ENCODE measurements around the gene ENTREP1. TPM values are rescaled to one million over a fixed set of nuclear protein-coding genes. Genes with fewer than 3 reads are reported as not detected.

ENTREP1 gene
- total and polyA plus RNA-seq, 9 donors = 17.7 to 36.9 (median 24.5) TPM

- Histone ChIP-seq H3K9me3 (no peaks in the 10 kb centered on the region), H3K36me3 (no peaks in the 10 kb centered on the region), H3K27ac (no peak overlapping the region), H3K27me3 (no peaks in the 10 kb centered on the region), H3K4me1 (ENCODE audit: insufficient read depth) (no peaks in the 10 kb centered on the region), H3K4me3 (no peak overlapping the region)
- 52 to 55% (median 53%) methylated on average over 16 of the region's 16 CpGs for WGBS, 3 donors
- intact Hi-C loops (cut with DNase I) = loop anchor here (5.0 to 10.0 kb wide), 5 partner anchors 113 to 503 kb away; no protein-coding TSS in a partner anchor
- DNase-seq = peak; percentile 48 to 64 (median 59)
- TF ChIP-seq POLR2A (IDR thresholded peaks at IDR 0.05) (no peak), CTCF (IDR thresholded peaks at IDR 0.05) (peak; percentile 68 to 75 (median 74))
Observed at GRCh38 chr9:69421908-69422801, 97.1 kb downstream of the ENTREP1 start.

- no peaks in the 10 kb centered on the region for H3K9me3 ChIP-seq
- no peak for DNase-seq
- 91 to 95% (median 94%) methylated on average over 17 of the region's 17 CpGs for WGBS, 3 donors
- intact Hi-C loops (cut with DNase I) = loop anchor here in 2 of 4 donors (10.0 kb wide), 2 partner anchors 110 to 500 kb away; no protein-coding TSS in a partner anchor
- no peak overlapping the region for H3K4me3 ChIP-seq
- no peak overlapping the region for H3K27ac ChIP-seq
- no peaks in the 10 kb centered on the region for H3K36me3 ChIP-seq
- no peaks in the 10 kb centered on the region for H3K27me3 ChIP-seq
- TF ChIP-seq CTCF (IDR thresholded peaks at IDR 0.05) (no peak), EP300 (IDR thresholded peaks at IDR 0.05) (no peak), POLR2A (IDR thresholded peaks at IDR 0.05) (no peak)
- H3K4me1 ChIP-seq (ENCODE audit: insufficient read depth) = no peaks in the 10 kb centered on the region
Observed at GRCh38 chr9:69425136-69425801, 100.3 kb downstream of the ENTREP1 start.

- WGBS, 3 donors = 83 to 87% (median 84%) methylated on average over 4 of the region's 4 CpGs
- intact Hi-C loops (cut with DNase I) = loop anchor here in 2 of 4 donors (10.0 kb wide), 2 partner anchors 108 to 498 kb away; no protein-coding TSS in a partner anchor
- Histone ChIP-seq H3K4me3 (no peak overlapping the region), H3K9me3 (no peaks in the 10 kb centered on the region), H3K4me1 (ENCODE audit: insufficient read depth) (no peaks in the 10 kb centered on the region), H3K27me3 (no peaks in the 10 kb centered on the region), H3K27ac (no peak overlapping the region), H3K36me3 (no peaks in the 10 kb centered on the region)
- TF ChIP-seq EP300 (IDR thresholded peaks at IDR 0.05) (no peak), CTCF (IDR thresholded peaks at IDR 0.05) (no peak), POLR2A (IDR thresholded peaks at IDR 0.05) (no peak)
- DNase-seq = no peak
Observed at GRCh38 chr9:69427286-69427685, 102.3 kb downstream of the ENTREP1 start.

- TF ChIP-seq CTCF (IDR thresholded peaks at IDR 0.05) (no peak), EP300 (IDR thresholded peaks at IDR 0.05) (no peak), POLR2A (IDR thresholded peaks at IDR 0.05) (no peak)
- intact Hi-C loops (cut with DNase I) = loop anchor here in 2 of 4 donors (10.0 kb wide), 2 partner anchors 107 to 497 kb away; no protein-coding TSS in a partner anchor
- Histone ChIP-seq H3K4me3 (no peak overlapping the region), H3K27me3 (no peaks in the 10 kb centered on the region), H3K9me3 (no peaks in the 10 kb centered on the region), H3K36me3 (no peaks in the 10 kb centered on the region), H3K27ac (no peak overlapping the region), H3K4me1 (ENCODE audit: insufficient read depth) (no peaks in the 10 kb centered on the region)
- no peak for DNase-seq
- 93 to 94% (median 94%) methylated on average over 15 of the region's 15 CpGs for WGBS, 3 donors
Observed at GRCh38 chr9:69428017-69428785, 103.2 kb downstream of the ENTREP1 start.

All from ovary (tissue), 9 donors.